ENCODE measurements around the gene SOX12. TPM values are rescaled to one million over a fixed set of nuclear protein-coding genes. Genes with fewer than 3 reads are reported as not detected.

SOX12 gene
- polyA plus RNA-seq, 1 donor (not counting 4 experiments of a cell fraction or from before 2014, with no cell fraction given): 1.9 TPM

DNA sequence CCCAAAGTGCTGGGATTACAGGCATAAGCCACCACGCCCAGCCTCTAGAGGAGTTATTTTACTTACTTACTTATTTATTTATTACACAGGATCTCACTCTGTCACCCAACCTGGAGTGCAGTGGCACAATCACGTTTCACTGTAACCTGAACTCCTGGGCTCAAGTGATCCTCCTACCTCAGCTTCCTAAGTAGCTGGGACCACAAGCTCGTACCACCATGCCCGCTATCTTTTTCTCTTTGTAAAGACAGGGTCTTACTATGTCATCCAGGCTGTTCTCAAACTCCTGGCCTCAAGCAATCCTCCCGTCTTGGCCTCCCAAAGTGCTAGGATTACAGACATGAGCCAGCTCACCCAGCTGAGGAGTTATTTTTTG lies 53.6 kb downstream of the SOX12 start:
- Histone ChIP-seq H3K27ac (ENCODE audit: control insufficient read depth, insufficient read depth, low read length) (no peak overlapping the region), H3K4me3 (ENCODE audit: control insufficient read depth in 2 of 3, extremely low read depth in 1 of 3, insufficient read depth in 2 of 3, low read depth in 1 of 3, low read length in 3 of 3) (no peak overlapping the region), H3K79me2 (ENCODE audit: control insufficient read depth, insufficient read depth, low read length) (peaks cover 29% of the 10 kb centered on the region), H3K36me3 (ENCODE audit: control insufficient read depth in 2 of 2, extremely low read depth in 1 of 2, insufficient read depth in 2 of 2, low read length in 2 of 2) (peaks cover 6 to 16% of the 10 kb centered on the region in 2 experiments), H2AFZ (ENCODE audit: control insufficient read depth, low read length) (no peak overlapping the region), H4K20me1 (ENCODE audit: control insufficient read depth, extremely low read depth, insufficient read depth, low read length) (peaks cover 7% of the 10 kb centered on the region), H3K9me1 (ENCODE audit: control insufficient read depth, extremely low read depth, insufficient read depth, low read length) (no peaks in the 10 kb centered on the region), H3K27me3 (ENCODE audit: control insufficient read depth, extremely low read depth, insufficient read depth, low read length) (no peaks in the 10 kb centered on the region), H3K4me1 (ENCODE audit: control insufficient read depth, extremely low read depth, insufficient read depth, low read length) (peaks cover 33% of the 10 kb centered on the region), H3K9ac (ENCODE audit: control insufficient read depth, extremely low read depth, insufficient read depth, low read length) (no peak overlapping the region), H3K9me3 (ENCODE audit: control insufficient read depth, low read depth, low read length) (no peaks in the 10 kb centered on the region), H3K4me2 (ENCODE audit: control insufficient read depth, extremely low read depth, insufficient read depth, low read depth, low read length) (no peak overlapping the region)
- TF ChIP-seq, protein P1, sequence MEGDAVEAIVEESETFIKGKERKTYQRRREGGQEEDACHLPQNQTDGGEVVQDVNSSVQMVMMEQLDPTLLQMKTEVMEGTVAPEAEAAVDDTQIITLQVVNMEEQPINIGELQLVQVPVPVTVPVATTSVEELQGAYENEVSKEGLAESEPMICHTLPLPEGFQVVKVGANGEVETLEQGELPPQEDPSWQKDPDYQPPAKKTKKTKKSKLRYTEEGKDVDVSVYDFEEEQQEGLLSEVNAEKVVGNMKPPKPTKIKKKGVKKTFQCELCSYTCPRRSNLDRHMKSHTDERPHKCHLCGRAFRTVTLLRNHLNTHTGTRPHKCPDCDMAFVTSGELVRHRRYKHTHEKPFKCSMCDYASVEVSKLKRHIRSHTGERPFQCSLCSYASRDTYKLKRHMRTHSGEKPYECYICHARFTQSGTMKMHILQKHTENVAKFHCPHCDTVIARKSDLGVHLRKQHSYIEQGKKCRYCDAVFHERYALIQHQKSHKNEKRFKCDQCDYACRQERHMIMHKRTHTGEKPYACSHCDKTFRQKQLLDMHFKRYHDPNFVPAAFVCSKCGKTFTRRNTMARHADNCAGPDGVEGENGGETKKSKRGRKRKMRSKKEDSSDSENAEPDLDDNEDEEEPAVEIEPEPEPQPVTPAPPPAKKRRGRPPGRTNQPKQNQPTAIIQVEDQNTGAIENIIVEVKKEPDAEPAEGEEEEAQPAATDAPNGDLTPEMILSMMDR (optimal IDR thresholded peaks at IDR 0.05 in 1 of 3, IDR thresholded peaks at IDR 0.05 in 1 of 3, conservative IDR thresholded peaks at IDR 0.05 in 1 of 3; ENCODE audit: extremely low read depth in 1 of 3, insufficient read depth in 2 of 3, low read length in 3 of 3): no peak
- no peak for TF ChIP-seq EZH2 (IDR thresholded peaks at IDR 0.05; ENCODE audit: low read length)
- FAIRE-seq (no peak), DNase-seq (ENCODE audit: low read depth, low spot score) (no peak)
- dilution Hi-C loops (cut with MboI; ENCODE audit: extremely low pct_ligation_motif_present, low sequenced_read_pairs): no loop called here

Other genes with a start within 250 kb of the SOX12 start
- gene DEFB125, start 237.9 kb upstream of the SOX12 start, polyA plus RNA-seq: not detected in 3 replicates
- not detected in 3 replicates for gene DEFB126, start 183.0 kb upstream of the SOX12 start, polyA plus RNA-seq
- not detected in 3 replicates for gene DEFB127, start 168.1 kb upstream of the SOX12 start, polyA plus RNA-seq
- gene DEFB128, start 135.8 kb upstream of the SOX12 start, polyA plus RNA-seq: not detected in 3 replicates
- gene DEFB129, start 98.3 kb upstream of the SOX12 start, polyA plus RNA-seq: not detected in 3 replicates
- not detected in 3 replicates for gene DEFB132, start 67.8 kb upstream of the SOX12 start, polyA plus RNA-seq
- 3.5 to 4.7 TPM (median 3.6 TPM) in 3 replicates for gene C20orf96, start 34.8 kb upstream of the SOX12 start, polyA plus RNA-seq
- gene ZCCHC3, start 28.0 kb upstream of the SOX12 start, polyA plus RNA-seq: 4.9 to 6.8 TPM (median 5.7 TPM) in 3 replicates
- gene NRSN2, start 21.6 kb downstream of the SOX12 start, polyA plus RNA-seq: 10.4 to 29.0 TPM (median 14.0 TPM) in 3 replicates
- 52.6 to 68.4 TPM (median 57.6 TPM) in 3 replicates for gene TRIB3, start 55.2 kb downstream of the SOX12 start, polyA plus RNA-seq
- gene RBCK1, start 82.7 kb downstream of the SOX12 start, polyA plus RNA-seq: 83.3 to 136 TPM (median 129 TPM) in 3 replicates
- 24.5 to 31.1 TPM (median 29.0 TPM) in 3 replicates for gene TBC1D20, start 137.0 kb downstream of the SOX12 start, polyA plus RNA-seq
- gene CSNK2A1, start 218.2 kb downstream of the SOX12 start, polyA plus RNA-seq: 79.7 to 122 TPM (median 115 TPM) in 3 replicates